CD4-positive, alpha-beta T cell treated with Interleukin-10 for 1 hour (primary cell): Measurements from ENCODE around the gene NDUFA12.

Source experiments
- DNase-seq: peaks from one replicate; pipeline ENCODE4 v3.0.0-alpha.2; 2020

Gene NDUFA12

GRCh38 chr12:94979941-94980340, 23.6 kb downstream of the NDUFA12 start:
- DNase-seq = no peak

GRCh38 chr12:94977766-94978468, 25.6 kb downstream of the NDUFA12 start:
- no peak for DNase-seq

DNA sequence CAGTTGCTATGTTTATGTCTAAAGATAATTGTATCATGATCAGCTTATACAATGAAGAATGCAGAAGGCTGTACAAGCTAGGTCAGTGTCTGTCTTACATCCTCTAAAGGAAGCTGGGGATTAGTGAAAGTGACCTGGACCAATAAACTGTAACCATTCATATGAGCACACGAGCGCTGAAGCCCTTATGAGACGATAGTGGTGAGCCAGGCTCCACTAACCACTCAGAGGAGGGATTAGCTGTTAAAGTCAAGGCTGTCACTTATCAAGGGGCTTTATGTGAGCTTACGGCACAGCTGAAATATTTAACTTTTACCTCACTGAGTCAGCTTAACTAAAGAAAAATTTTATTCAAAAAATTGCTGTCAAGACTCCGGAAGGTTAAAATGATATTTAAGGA, 30.3 kb downstream of the NDUFA12 start:
- no peak for DNase-seq

DNA sequence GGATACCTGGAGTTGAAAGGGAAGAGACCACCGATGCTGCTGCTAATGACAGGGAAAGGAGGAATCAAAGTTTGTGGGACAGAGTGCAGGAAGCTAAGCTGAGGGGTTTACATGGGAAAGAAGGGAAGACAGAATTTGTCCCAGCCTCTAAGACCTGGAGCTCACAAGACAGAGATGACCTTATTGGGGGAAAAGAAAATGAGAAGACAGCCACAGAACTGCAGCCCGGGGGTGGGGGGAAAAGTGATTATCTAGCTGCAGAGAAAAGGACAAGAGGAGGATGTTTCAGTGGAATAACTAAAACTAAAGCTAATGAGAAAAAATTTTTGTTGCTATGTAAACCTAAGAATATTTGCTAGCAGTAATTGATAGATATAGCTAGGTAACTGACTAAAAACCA, 30.7 kb downstream of the NDUFA12 start:
- no peak for DNase-seq

- DNase-seq = no peak
Observed at GRCh38 chr12:94971923-94972322, 31.6 kb downstream of the NDUFA12 start.

- DNase-seq = no peak
Observed at GRCh38 chr12:94970560-94970959, 32.9 kb downstream of the NDUFA12 start.

DNA sequence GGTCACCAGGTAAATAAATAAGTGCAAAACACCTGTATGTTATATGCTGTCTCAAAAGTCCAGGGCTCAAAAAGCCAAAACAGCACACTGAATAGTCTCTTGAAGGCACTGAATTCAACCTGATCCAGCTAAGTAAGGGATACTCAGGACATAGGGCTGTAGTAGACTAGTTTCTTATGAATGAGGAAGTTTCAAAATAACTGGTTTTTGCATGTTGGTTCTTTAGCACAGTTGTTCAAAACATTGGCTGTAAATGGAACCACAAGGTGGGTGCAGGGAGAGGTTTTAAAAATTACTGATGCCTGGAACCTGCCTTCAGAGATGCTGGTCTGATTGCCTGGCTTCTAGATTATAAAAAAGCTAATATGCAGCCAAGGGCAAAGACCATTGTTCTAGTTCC, 34.1 kb downstream of the NDUFA12 start:
- no peak for DNase-seq

- DNase-seq = no peak
Observed at GRCh38 chr12:94965982-94966630, 37.4 kb downstream of the NDUFA12 start.

GRCh38 chr12:94963649-94964048, 39.8 kb downstream of the NDUFA12 start:
- DNase-seq = no peak

DNA sequence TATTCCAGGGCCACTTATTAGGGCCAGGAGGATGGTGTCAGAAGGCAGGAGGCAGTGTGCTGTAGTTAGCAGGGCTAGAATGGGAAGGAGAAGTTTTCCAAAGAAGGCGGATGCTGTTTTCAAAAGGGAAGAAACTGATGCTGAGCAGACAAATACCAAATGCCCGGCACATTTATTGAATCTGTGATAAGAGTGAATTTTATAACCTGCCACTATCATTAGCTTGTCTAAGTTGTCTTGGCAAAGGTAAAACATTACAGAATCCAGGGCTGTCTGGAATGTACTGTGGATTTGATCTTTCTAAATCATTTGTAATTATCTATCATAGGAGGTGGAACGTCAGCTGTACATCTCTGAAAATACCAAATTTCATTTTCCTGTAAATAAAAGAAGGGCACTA, 40.8 kb downstream of the NDUFA12 start:
- DNase-seq = no peak

DNA sequence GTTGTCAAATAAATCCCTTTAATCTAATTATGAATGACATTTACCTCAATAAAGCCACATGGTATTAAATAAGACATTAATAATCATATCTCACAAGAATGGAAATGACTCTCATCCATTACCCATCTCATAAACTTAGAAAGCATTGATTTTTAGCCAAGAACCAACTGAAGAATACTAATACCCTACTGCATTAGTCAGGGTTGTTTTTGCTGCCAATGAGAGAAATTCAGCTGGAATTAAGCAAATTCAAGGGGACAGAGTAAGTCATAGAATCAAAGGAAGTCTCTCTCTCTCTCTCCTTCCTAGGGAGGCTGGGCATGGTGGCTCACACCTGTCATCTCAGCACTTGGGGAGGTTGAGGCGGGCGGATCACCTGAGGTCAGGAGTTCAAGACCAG, 41.6 kb downstream of the NDUFA12 start:
- DNase-seq = no peak

DNA sequence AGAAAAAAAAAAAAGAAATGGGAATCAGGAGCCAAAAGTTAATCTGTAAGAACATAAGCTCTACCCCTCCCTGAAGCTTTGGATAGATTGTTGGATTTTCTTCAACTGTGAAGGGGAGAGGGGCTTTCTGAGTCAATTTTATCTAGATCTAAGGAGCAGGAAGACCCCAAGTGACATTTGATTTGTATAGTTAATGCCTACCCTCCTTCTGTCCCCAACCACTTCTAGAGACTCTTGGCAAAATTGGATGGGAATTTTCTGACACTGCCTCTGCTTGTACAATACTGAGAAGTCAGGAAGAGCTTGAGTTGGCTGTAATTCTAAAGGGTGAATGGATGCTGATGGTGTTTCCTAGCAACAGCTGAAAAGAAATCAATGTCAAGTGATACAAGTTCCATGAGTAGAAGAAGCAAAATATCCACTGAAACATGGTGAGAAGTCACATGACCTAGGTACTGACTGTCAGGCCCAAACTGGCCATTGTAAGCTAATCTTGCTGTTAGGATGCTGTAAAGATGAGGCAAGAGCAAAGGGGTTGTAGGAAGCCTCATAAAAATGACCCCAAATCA, 42.2 kb downstream of the NDUFA12 start:
- DNase-seq = no peak

GRCh38 chr12:94957006-94957405, 46.5 kb downstream of the NDUFA12 start:
- no peak for DNase-seq

DNA sequence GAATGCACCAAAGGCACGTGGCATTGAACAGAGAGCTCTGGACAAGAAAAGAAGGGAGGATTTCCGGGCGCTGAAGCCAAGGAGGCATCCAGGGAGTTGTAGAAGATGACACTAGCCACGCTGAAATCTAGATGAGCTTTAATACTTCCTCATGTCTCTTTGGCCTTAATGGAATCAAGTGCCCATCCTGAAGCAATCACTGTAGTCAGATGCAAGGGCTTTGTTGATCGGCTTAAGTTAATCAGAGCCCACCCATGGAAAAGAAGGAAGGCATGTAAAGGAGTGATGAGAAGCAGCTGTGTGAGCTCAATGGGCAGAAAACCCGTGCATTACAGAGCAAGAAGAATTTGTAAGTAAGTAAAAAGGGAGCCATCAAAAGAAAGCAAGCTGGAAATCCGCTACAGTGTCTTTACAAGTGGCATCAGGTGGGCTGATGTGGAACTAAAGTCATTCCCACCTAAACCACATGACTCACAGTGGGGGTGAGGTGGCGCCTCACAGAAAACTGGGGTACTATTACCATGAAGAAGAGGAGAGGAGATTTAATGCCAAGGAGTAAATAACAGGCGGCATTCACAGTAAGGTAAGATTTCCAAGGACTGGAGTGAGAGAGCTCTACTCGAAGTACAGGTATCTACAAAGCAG, 48.4 kb downstream of the NDUFA12 start:
- DNase-seq = no peak

DNA sequence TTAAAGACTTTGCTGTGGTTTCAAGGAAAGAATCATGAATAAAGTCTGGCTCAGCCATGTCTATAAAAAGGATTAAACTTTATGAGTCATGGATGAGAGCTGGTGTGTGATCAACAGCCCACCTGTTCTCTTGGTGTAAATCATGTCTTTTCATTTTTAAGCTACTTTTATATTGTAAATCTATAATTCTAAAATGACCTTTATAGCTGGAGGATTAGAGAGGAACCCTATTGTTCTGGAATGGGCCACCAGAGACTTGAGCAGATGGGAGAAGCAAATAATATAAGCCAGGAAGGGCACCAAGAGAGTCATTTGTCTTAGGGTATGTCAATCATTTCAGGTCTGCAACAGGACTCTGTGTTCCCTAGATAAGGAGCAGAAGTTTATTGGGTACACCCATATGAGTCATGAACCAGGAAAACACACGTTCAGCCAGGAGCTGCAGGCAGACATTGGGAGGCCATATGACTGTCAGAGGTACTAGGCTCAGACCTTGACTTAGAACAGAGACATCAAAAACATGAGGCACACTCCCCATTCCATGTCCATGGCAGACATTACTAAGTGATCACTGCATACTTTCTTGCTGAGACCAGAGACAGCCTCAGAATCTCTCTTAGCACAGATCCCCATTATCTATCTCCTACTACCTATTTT, 49.3 kb downstream of the NDUFA12 start:
- DNase-seq = no peak

GRCh38 chr12:94952325-94952724, 51.2 kb downstream of the NDUFA12 start:
- no peak for DNase-seq

DNA sequence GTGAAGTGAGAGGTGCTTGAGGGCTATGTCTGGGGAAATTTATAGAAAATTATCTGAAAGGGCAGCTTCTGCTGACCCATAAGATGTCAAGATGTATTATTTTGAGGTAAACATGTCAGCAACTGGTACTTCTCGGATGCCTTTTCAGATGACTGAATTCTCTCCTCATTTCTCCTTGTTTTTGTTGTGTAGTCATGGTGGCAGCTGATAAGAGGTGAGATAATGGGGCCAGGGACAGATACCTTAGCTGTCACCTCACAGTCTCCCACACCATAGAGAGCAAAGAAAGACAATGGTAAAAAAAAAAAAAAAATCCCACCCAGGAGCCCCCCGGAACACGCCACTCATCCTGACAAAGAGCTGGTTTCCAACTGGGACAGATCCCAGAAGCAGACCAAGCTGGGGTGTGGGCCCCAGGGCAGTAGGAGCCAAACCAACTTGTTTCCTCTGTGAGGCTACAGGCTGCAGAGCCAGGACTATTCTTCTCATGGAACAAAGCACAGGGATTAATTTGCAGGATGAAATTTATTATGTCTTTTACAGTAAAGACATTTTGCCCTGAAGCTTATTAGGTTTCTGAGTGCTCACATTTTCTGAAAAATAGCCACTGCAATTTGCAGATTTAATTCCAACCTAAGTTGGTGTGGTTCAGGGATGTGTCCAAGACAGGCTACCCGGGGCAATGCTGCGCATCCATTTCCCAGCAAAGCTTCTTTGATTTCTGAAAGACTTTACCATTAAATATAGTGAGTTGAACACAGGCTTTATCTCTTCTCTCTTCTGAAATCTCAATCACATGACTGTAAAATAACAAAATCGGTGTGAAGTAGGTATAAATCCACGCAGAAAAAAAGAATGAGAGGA, 52.2 kb downstream of the NDUFA12 start:
- no peak for DNase-seq

DNA sequence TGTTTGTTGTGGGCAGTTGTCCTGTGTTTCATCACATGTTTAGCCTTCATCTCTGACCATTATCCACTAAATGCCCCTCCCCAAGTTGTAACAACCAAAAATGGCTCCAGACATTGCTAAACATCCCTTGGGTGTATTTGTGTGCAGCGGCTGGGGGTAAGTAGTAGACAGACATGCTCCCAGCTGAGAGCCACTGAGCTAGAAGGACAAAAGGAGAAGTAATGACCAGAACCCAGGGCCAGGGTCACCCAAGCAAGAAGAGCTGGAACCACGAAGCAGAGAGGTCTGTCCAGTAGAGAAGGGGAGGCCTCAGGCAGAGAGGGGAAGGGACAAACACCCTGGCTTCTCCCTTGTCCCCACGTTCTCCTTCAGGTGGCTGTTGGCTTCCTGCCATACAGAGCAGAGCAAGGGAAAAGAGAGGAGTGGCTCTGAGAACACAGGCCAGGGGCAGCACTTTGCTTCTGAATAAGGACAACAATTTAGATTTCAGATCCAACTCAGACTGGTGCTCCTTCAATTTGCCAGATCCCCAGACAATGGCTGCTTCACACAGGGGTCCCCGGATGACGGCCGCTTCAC, 55.2 kb downstream of the NDUFA12 start:
- no peak for DNase-seq

DNA sequence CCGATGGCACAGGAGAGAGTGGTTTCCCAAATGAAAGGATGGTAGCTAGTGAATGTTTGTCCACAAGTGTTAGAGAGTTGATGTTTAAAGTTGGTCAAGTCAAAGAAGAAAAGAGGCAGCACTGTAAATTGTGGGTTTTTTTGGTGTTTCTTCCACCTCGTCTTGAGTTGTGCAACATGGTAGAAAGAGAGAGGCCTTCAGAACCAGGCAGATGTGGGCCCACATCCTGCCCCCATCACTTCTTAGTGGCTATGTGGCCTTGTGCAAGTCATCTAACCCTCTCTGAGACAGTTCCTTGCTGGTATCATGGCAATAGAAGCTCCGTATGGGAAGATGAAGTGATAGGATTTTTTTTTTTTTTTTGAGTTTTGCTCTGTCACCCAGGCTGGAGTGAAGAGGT, 60.8 kb downstream of the NDUFA12 start:
- no peak for DNase-seq

DNA sequence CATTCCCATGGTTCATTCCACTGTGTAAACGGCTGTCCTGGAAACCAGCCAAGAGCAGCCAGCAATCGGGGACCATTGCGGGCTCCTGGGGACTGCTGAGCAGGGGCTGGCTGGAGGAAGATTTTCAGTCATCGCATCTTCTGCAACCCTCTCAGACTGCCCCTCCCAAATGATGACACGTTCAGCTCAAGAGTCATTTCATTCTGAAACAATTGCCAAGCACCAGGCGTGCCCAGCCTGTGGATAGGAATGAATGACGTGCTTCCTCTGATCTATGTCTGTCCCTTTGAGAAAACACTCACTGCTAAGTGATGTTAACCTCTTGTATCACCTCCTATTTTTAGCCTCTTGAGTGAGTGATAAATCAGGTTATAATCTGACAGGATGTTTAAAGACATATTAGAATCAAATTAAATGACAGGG, 62.0 kb downstream of the NDUFA12 start:
- peak; percentile 61 for DNase-seq

DNA sequence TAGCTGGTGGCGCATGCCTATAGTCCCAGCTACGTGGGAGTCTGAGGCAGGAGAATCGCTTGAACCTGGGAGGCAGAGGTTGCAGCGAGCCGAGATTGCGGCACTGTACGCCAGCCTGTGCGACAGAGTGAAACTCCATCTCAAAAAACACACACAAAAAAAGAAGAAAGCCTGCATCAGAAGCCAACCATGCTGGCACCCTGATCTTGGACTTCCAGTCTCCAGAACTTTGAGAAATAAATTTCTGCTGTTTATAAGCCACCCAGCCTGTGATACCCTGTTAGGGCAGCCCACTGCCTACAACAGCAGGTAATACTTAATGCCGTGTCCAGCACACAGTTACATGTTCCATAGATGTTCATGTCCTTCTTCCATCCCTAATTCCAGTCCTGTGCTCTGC, 62.7 kb downstream of the NDUFA12 start:
- no peak for DNase-seq

DNA sequence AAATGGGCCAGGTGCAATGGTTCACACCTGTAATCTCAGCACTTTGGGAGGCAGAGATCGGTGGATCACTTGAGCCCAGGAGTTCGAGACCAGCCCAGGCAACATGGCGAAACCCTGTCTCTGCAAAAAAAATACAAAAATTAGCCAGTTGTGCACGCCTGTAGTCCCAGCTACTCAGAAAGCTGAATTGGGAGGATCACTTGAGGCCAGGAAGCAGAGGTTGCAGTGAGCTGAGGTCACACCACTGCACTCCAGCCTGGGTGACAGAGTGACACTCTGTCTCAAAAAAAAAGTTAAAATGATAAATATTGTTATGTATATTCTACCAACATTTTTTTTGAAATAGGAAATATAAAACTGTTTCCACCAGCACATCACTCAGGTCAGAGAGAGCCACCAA, 64.9 kb downstream of the NDUFA12 start:
- peak; percentile 16 for DNase-seq
